Epithelial cell of esophagus (primary cell): ENCODE data around the gene SGPP2.
"Not testable (repeated sequence)": the region's sequence is repeated elsewhere in the genome, so short reads cannot be mapped to it uniquely, and the experiment has no call there.

Source experiments
- DNase-seq: peaks from one replicate; pipeline ENCODE4 v3.0.0; 2010; ENCODE audit warnings: low read depth
- H3K4me3 ChIP-seq: 2 replicates; pipeline ENCODE4 v1.5.1; 2011; ENCODE audit warnings: mild to moderate bottlenecking, low read length, control low read depth
- TF ChIP-seq, protein P1 (sequence below): IDR thresholded peaks from 2 replicates; pipeline ENCODE4 v1.5.1; 2011; ENCODE audit warnings: low read depth, mild to moderate bottlenecking, low read length, control low read depth, inconsistent platforms; ENCODE audit not compliant: insufficient read depth; ENCODE audit errors: missing control alignments

Gene SGPP2

DNA sequence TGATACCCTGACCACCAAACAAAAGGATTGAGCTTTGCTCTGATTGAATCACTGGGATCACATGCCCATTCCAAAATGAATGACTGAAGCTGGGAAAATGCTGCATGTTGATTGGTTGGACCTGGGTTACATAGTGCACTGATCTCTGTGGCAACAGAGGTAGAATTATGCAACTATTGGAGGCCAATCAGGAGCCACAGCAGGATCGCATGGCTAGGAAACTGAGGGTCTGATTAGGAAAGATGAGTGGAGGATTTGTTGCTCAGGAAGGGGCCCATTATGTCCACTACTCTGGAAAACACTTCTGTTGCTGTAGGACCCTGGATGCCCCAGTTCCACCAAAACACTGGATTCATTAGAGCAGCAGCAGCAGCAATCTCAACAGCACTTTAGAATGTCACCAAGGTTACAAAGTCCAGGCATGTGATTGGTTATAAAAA, 25.9 kb upstream of the SGPP2 start:
- TF ChIP-seq, protein P1, sequence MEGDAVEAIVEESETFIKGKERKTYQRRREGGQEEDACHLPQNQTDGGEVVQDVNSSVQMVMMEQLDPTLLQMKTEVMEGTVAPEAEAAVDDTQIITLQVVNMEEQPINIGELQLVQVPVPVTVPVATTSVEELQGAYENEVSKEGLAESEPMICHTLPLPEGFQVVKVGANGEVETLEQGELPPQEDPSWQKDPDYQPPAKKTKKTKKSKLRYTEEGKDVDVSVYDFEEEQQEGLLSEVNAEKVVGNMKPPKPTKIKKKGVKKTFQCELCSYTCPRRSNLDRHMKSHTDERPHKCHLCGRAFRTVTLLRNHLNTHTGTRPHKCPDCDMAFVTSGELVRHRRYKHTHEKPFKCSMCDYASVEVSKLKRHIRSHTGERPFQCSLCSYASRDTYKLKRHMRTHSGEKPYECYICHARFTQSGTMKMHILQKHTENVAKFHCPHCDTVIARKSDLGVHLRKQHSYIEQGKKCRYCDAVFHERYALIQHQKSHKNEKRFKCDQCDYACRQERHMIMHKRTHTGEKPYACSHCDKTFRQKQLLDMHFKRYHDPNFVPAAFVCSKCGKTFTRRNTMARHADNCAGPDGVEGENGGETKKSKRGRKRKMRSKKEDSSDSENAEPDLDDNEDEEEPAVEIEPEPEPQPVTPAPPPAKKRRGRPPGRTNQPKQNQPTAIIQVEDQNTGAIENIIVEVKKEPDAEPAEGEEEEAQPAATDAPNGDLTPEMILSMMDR, result no peak
- no peak for DNase-seq
- H3K4me3 ChIP-seq, result no peak overlapping the region

- TF ChIP-seq, protein P1, result no peak
- H3K4me3 ChIP-seq, result no peak overlapping the region
- DNase-seq, result no peak
These were observed 25.1 kb upstream of the SGPP2 start for GRCh38 chr2:222399038-222399783.

DNA sequence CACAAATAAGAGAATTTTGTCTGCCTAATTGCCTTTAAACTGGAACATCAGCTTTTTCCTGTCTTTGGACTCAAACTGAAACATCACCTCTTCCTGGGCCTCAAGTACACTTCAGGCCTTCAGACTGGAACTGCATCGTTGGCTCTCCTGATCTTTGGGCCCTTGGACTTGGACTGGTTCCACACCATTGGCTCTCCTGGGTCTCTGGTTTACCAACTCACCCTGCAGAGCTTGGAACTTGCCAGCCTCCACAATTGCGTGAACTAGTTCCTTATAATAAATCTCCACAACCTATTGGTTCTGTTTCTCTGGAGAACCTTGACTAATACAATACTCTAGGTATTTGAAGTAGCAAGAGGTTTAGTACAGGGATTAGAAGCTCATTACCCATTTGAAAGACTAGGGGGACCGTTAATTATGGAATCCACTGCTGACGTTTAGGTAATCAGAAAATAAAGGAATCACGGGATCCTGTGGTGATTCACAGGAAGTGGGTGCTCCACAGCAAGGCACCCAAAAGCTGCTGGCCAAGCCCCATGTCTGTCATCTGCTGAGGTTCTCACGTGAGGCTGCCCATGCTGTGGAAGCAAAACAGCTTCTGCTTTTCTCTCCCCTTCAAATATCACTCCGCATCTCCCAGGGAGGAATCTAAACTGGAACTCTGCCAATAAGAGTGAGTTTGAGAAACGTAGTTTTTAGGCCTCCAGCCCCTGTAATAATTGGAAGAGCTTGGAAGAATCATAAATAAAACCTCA, 20.0 kb upstream of the SGPP2 start:
- H3K4me3 ChIP-seq, result no peak overlapping the region
- DNase-seq, result no peak
- TF ChIP-seq, protein P1, result no peak

DNA sequence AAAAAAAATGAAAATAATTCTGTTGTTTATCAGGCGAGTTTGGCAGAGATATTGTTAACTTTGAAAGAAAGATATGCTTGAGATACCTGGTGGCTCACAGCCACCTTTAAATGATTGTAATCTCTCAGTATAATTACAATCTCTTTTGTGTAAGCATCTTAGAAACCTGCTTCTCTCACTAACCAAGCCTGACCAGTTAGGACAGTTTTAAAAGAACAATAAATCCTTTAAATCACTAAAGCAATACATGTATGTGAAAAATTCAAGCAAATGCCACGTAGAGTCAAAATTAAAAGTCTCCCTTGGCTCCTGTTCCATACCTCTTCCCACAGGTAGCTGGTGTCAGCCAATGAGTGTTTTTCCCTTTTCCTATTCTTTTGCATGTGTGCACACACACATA, 15.7 kb upstream of the SGPP2 start:
- H3K4me3 ChIP-seq, result no peak overlapping the region
- TF ChIP-seq, protein P1, result no peak
- no peak for DNase-seq

GRCh38 chr2:222410534-222410933, 13.8 kb upstream of the SGPP2 start:
- TF ChIP-seq, protein P1, result no peak
- DNase-seq, result no peak
- no peak overlapping the region for H3K4me3 ChIP-seq

DNA sequence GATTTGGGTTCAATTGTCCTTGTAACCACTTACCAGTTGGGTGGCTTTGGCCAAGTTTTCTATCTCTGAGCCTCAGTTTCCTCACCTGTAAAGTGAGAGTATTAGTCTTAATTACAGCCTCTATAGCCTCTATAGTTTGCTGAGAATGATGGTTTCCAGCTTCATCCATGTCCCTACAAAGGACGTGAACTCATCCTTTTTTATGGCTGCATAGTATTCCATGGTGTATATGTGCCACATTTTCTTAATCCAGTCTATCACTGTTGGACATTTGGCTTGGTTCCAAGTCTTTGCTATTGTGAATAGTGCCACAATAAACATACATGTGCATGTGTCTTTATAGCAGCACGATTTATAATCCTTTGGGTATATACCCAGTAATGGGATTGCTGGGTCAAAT, 12.0 kb upstream of the SGPP2 start:
- DNase-seq, H3K4me3 ChIP-seq: not testable (repeated sequence)

DNA sequence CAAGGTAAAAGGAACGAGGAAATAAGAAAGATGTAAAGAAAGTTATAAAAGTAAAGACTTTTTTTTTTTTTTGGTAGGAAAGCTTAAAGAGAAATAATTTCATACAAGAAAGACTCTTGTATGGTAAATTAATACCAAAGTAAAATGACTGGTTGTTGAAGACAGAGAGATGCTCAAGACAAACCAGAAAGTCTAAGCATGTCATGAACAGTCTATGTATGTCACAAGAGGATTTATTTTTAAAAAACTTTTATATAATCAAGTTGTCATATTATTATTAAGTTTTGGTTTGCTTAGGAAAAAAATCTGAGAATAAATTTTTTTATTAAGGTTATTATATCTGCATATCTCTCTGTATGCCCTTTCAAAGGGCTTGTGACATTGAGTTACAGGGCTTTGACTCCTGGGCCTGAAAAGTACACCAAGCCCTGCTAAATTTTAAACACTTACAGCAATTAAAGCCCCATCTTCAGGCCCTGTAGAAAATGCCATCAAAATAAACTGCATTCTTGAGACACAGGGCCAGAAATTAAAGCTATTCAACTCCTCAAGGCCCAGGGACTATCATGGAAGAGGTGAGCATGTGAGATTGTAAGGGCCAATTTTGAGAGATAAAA, 10.9 kb upstream of the SGPP2 start:
- DNase-seq, result no peak
- TF ChIP-seq, protein P1, result no peak
- no peak overlapping the region for H3K4me3 ChIP-seq
